RWPE1 (cell line): ENCODE data around the gene ITM2B.

Experiments used
- CTCF ChIA-PET: fragments of 350-600 bp; sonication (Branson Sonifier 250); formaldehyde crosslinking; extraction: SDS; loops from one replicate; lab custom pipeline; 2021; lab: Yijun Ruan, JAX
- POLR2A ChIA-PET: fragments of 400-600 bp; formaldehyde crosslinking; extraction: SDS; loops from one replicate; lab custom pipeline; 2020; ENCODE audit warnings: antibody characterized with exemption; ENCODE audit not compliant: low non-redundant PET; lab: Yijun Ruan, JAX
- DNase-seq: peaks from one replicate; pipeline ENCODE4 v3.0.0; 2012; ENCODE audit warnings: low spot score
- H3K27ac ChIP-seq: fragments of 450-650 bp; 2 replicates; pipeline ENCODE4 v1.5.1; 2017
- TF ChIP-seq, protein P1 (sequence below): fragments of 450-650 bp; conservative IDR thresholded peaks from 2 replicates; pipeline ENCODE4 v1.5.1; 2017; ENCODE audit warnings: low read depth, mild to moderate bottlenecking

The ITM2B gene

GRCh38 chr13:48303359-48304142, 70.5 kb downstream of the ITM2B start, which contains the start of gene RB1:
Gene RB1 (plus strand): TSS chr13:48303751. CDS start chr13:48303913, 162 bp downstream.
- peak; percentile 89 for DNase-seq
- POLR2A ChIA-PET, result interaction anchor here (0.7 kb wide), 1 partner anchor 50 kb away, joined by 7 read pairs; no protein-coding TSS in a partner anchor
- peak within 1 kb of the TSS; percentile 99 for H3K27ac ChIP-seq
- CTCF ChIA-PET, result interaction anchor here (0.7 kb wide), 1 partner anchor 1725 kb away, joined by 3 read pairs; no protein-coding TSS in a partner anchor
- TF ChIP-seq, protein P1, sequence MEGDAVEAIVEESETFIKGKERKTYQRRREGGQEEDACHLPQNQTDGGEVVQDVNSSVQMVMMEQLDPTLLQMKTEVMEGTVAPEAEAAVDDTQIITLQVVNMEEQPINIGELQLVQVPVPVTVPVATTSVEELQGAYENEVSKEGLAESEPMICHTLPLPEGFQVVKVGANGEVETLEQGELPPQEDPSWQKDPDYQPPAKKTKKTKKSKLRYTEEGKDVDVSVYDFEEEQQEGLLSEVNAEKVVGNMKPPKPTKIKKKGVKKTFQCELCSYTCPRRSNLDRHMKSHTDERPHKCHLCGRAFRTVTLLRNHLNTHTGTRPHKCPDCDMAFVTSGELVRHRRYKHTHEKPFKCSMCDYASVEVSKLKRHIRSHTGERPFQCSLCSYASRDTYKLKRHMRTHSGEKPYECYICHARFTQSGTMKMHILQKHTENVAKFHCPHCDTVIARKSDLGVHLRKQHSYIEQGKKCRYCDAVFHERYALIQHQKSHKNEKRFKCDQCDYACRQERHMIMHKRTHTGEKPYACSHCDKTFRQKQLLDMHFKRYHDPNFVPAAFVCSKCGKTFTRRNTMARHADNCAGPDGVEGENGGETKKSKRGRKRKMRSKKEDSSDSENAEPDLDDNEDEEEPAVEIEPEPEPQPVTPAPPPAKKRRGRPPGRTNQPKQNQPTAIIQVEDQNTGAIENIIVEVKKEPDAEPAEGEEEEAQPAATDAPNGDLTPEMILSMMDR, result no peak

- H3K27ac ChIP-seq, result peak overlapping the region; percentile 99
- peak; percentile 25 for DNase-seq
- CTCF ChIA-PET, result interaction anchor here (0.6 kb wide), 1 partner anchor 32 kb away, joined by 3 read pairs; no protein-coding TSS in a partner anchor
- POLR2A ChIA-PET, result interaction anchor here (0.7 kb wide), 1 partner anchor 69 kb away, joined by 5 read pairs; no protein-coding TSS in a partner anchor
- TF ChIP-seq, protein P1, result no peak
These were observed 71.3 kb downstream of the ITM2B start for GRCh38 chr13:48304143-48304876.

- H3K27ac ChIP-seq, result no peak overlapping the region
- TF ChIP-seq, protein P1, result no peak
- no peak for DNase-seq
- CTCF ChIA-PET, result interaction anchor here (0.6 kb wide), 1 partner anchor 320 kb away, joined by 4 read pairs; no protein-coding TSS in a partner anchor
- POLR2A ChIA-PET, result no interaction called here
These were observed 78.2 kb downstream of the ITM2B start for GRCh38 chr13:48311223-48311622.

GRCh38 chr13:48315969-48316650, 83.1 kb downstream of the ITM2B start:
- H3K27ac ChIP-seq, result no peak overlapping the region
- TF ChIP-seq, protein P1, result no peak
- no peak for DNase-seq
- POLR2A ChIA-PET, result no interaction called here
- CTCF ChIA-PET, result interaction anchor here (0.6 kb wide), 1 partner anchor 35 kb away, joined by 3 read pairs; no protein-coding TSS in a partner anchor

DNA sequence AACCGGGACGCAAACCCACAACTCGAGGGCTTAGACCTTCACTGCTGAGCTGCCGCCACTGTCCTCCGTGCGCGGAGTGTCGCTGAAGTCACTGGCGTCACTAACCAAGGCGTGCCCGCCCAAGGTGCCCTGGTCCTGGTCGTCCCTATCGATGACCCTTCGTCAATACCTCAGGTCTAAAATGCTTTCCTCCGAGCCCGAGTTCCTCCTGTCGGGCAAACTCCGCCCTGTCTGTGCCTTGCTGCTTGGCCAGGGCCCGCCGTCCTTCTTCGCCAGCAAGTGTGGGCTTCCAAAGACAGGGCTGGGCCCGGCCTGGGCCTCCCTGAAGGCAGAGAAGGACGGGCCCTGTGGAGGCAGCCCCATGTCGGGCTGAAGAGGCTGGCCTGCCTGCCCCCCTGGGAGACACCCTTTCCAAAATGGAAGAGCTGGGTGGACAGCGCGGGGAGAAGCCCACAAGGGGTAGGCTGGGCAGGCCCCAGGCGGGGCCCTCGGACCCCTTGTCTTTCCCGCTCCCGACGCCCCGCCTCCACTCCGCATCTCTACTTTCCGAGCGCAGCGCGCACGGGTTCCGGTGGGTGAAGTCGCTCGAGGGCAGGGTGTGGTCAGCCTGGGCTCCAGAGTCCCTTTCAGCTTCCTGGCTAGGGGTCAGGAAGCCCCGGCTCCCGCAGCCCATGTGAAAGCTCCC, 84.0 kb downstream of the ITM2B start:
- ChIA-PET CTCF (interaction anchor here (0.6 kb wide), 1 partner anchor 36 kb away, joined by 3 read pairs; no protein-coding TSS in a partner anchor), POLR2A (no interaction called here)
- no peak for DNase-seq
- no peak overlapping the region for H3K27ac ChIP-seq
- TF ChIP-seq, protein P1, result no peak
